A549 treated with AZD9567 at 1 μM for 4 hours (cell line): Measurements from ENCODE around the gene TIMP3. TPM values are rescaled to one million over a fixed set of nuclear protein-coding genes. Genes with fewer than 3 reads are reported as not detected.

Source experiments
- total RNA-seq: library from RNA; stranded (reverse); fragments of 200-300 nt; extraction: Qiagen RNA extraction; gene quantifications from 5 replicates; pipeline ENCODE4 v1.2.3, GENCODE V29; 2022; ENCODE audit not compliant: insufficient read depth

TIMP3 gene
- 0.41 to 1.5 TPM (median 1.1 TPM) in 5 replicates for total RNA-seq

DNA sequence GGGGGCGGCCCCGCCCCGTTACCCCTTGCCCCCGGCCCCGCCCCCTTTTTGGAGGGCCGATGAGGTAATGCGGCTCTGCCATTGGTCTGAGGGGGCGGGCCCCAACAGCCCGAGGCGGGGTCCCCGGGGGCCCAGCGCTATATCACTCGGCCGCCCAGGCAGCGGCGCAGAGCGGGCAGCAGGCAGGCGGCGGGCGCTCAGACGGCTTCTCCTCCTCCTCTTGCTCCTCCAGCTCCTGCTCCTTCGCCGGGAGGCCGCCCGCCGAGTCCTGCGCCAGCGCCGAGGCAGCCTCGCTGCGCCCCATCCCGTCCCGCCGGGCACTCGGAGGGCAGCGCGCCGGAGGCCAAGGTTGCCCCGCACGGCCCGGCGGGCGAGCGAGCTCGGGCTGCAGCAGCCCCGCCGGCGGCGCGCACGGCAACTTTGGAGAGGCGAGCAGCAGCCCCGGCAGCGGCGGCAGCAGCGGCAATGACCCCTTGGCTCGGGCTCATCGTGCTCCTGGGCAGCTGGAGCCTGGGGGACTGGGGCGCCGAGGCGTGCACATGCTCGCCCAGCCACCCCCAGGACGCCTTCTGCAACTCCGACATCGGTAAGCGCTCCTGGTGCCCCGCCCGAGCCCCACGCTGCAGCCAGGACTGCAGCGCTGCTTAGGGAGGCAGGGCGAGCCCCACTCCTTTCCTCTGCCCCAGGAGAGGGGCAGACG is at the start of gene TIMP3:
TIMP3 (plus strand) TSS at position 169 of the 700 bp plus-strand sequence; CDS start at position 466, 297 bp downstream.

